Endothelial cell of umbilical vein (primary cell): ENCODE data around the gene SYNE1. TPM values are rescaled to one million over a fixed set of nuclear protein-coding genes. Genes with fewer than 3 reads are reported as not detected.
"Not testable (repeated sequence)": the region's sequence is repeated elsewhere in the genome, so short reads cannot be mapped to it uniquely, and the experiment has no call there.

Source experiments
- BruUV-seq: library from RNA; stranded (reverse); fragments of 400-500 nt; replicated peaks from 2 replicates; lab custom pipeline; 2021; lab: Mats Ljungman, UMichigan
- CTCF ChIA-PET: fragments of 300-600, 350-600 bp; sonication (Branson Sonifier 250); formaldehyde crosslinking; loops from one replicate; lab custom pipeline; 2021; ENCODE audit warnings: antibody characterized with exemption, inconsistent platforms; lab: Charles Lee
- POLR2A ChIA-PET: fragments of 300-600, 350-600 bp; sonication (Branson Sonifier 250); formaldehyde crosslinking; loops from one replicate; lab custom pipeline; 2021; ENCODE audit warnings: antibody characterized with exemption, inconsistent platforms; lab: Charles Lee
- DNase-seq: peaks from one replicate; pipeline ENCODE4 v3.0.0-alpha.2; 2011; ENCODE audit warnings: low read depth, low spot score
- FAIRE-seq: peaks from 2 replicates; lab custom pipeline; 2011; peaks lifted over from hg19 to GRCh38; lab: Jason Lieb, UNC
- H2AFZ ChIP-seq: 2 replicates; pipeline ENCODE4 v1.6.0; 2012; ENCODE audit warnings: low read depth, low read length, control low read depth, inconsistent platforms
- H3K27ac ChIP-seq: 2 replicates; pipeline ENCODE4 v1.5.1; 2011; ENCODE audit warnings: low read depth, mild to moderate bottlenecking, control low read depth, low read length, moderate library complexity; ENCODE audit not compliant: insufficient read depth
- H3K27me3 ChIP-seq, 2 experiments: 2 replicates each; pipeline versions ENCODE4 v1.6.0 to v1.6.1; 2011; ENCODE audit warnings: low read length in 2 of 2, mixed read lengths in 1 of 2; ENCODE audit not compliant: control insufficient read depth in 2 of 2, insufficient read depth in 2 of 2
- H3K36me3 ChIP-seq, 2 experiments: 2 replicates in 1 of 2; 3 replicates in 1 of 2; pipeline ENCODE4 v1.5.1; 2011; ENCODE audit warnings: low read length in 2 of 2, mild to moderate bottlenecking in 1 of 2, moderate library complexity in 1 of 2; ENCODE audit not compliant: control insufficient read depth in 2 of 2, insufficient read depth in 2 of 2; ENCODE audit errors: extremely low read depth in 1 of 2
- H3K4me1 ChIP-seq: 3 replicates; pipeline ENCODE4 v1.5.1; 2011; ENCODE audit warnings: mild to moderate bottlenecking, low read length; ENCODE audit not compliant: control insufficient read depth, insufficient read depth; ENCODE audit errors: extremely low read depth
- H3K4me2 ChIP-seq: 2 replicates; pipeline ENCODE4 v1.6.1; 2011; ENCODE audit warnings: low read length, control low read depth, mixed read lengths; ENCODE audit not compliant: insufficient read depth
- H3K4me3 ChIP-seq, 3 experiments: fragments of 200-600 bp in 1 of 3; sonication (generic), shearing (Covaris generic) in 1 of 3; replicated peaks in 1 of 3; 2 replicates each; pipeline ENCODE4 v1.5.1; 2011 to 2016; ENCODE audit warnings: control low read depth in 3 of 3, low read length in 3 of 3, mild to moderate bottlenecking in 2 of 3, inconsistent platforms in 1 of 3, low read depth in 1 of 3, moderate library complexity in 1 of 3; ENCODE audit not compliant: insufficient read depth in 1 of 3
- H3K79me2 ChIP-seq: 2 replicates; pipeline ENCODE4 v1.6.0; 2012; ENCODE audit warnings: low read length, inconsistent platforms; ENCODE audit not compliant: control insufficient read depth, insufficient read depth
- H3K9ac ChIP-seq: replicated peaks from 2 replicates; pipeline ENCODE3; 2011; ENCODE audit warnings: low read length, control low read depth; ENCODE audit not compliant: insufficient read depth; ENCODE audit errors: extremely low read depth
- H3K9me1 ChIP-seq: replicated peaks from 3 replicates; pipeline ENCODE4 v1.6.0; 2011; ENCODE audit warnings: mild to moderate bottlenecking, low read length; ENCODE audit not compliant: control insufficient read depth, insufficient read depth; ENCODE audit errors: extremely low read depth
- H3K9me3 ChIP-seq: replicated peaks from 2 replicates; pipeline ENCODE4 v1.5.1; 2012; ENCODE audit warnings: low read length, inconsistent platforms; ENCODE audit not compliant: control insufficient read depth, insufficient read depth
- H4K20me1 ChIP-seq: replicated peaks from 2 replicates; pipeline ENCODE3; 2011; ENCODE audit warnings: mild to moderate bottlenecking, low read length; ENCODE audit not compliant: control insufficient read depth, insufficient read depth; ENCODE audit errors: extremely low read depth
- CTCF ChIP-seq, 2 donors: IDR thresholded peaks; 1 replicate in 1 of 2; 2 replicates in 1 of 2; pipeline ENCODE4 v1.5.1; 2011; ENCODE audit warnings: low read length in 2 of 2, mild to moderate bottlenecking in 2 of 2, moderate library complexity in 2 of 2, control low read depth in 1 of 2, inconsistent platforms in 1 of 2, low read depth in 1 of 2; ENCODE audit not compliant: insufficient read depth in 1 of 2; ENCODE audit errors: extremely low read depth in 1 of 2
- EZH2 ChIP-seq: IDR thresholded peaks from 2 replicates; pipeline ENCODE4 v1.6.1; 2012; ENCODE audit warnings: borderline replicate concordance, low read depth, mild to moderate bottlenecking, moderate library complexity, low read length, inconsistent platforms; ENCODE audit not compliant: severe bottlenecking
- FOS ChIP-seq: IDR thresholded peaks from 2 replicates; pipeline ENCODE4 v1.6.1; 2011; ENCODE audit warnings: mild to moderate bottlenecking, low read length, moderate library complexity, borderline replicate concordance; ENCODE audit not compliant: insufficient read depth
- GATA2 ChIP-seq: IDR thresholded peaks from 2 replicates; pipeline ENCODE4 v1.7.0; 2011; ENCODE audit warnings: low read depth, mild to moderate bottlenecking, moderate library complexity, mixed read lengths, low read length; ENCODE audit not compliant: insufficient read length, insufficient read depth
- JUN ChIP-seq: IDR thresholded peaks from 2 replicates; pipeline ENCODE4 v1.6.1; 2011; ENCODE audit warnings: borderline replicate concordance, low read depth; ENCODE audit not compliant: insufficient read length, insufficient read depth
- MYC ChIP-seq: IDR thresholded peaks from one replicate; pipeline ENCODE4 v1.6.1; 2011; ENCODE audit warnings: mild to moderate bottlenecking, low read depth, low read length
- POLR2A ChIP-seq: IDR thresholded peaks from 2 replicates; pipeline ENCODE4 v1.6.1; 2012; ENCODE audit warnings: low read depth, mild to moderate bottlenecking, control low read depth, low read length
- POLR2AphosphoS5 ChIP-seq: IDR thresholded peaks from 2 replicates; pipeline ENCODE4 v1.6.1; 2012; ENCODE audit warnings: low read depth, mild to moderate bottlenecking, control low read depth, low read length, moderate library complexity; ENCODE audit not compliant: insufficient read depth
- dilution Hi-C: fragments of 300-500 bp; cut with MboI; formaldehyde crosslinking; loops from one replicate; pipeline ENCODE4 v1.15.0; 2019; ENCODE audit warnings: low sequenced_read_pairs; ENCODE audit not compliant: extremely low pct_ligation_motif_present
- intact Hi-C: fragments of 100-400 bp; cut with micrococcal nuclease; formaldehyde crosslinking; loops from one replicate; pipeline ENCODE4 v1.10.0; 2022
- polyA plus RNA-seq, 4 experiments: library from polyadenylated mRNA; depleted of rRNA in 3 of 4; stranded (reverse) in 3 of 4; unstranded in 1 of 4; fragments of >200 nt; gene quantifications; 2 replicates each; pipeline versions ENCODE4 v1.2.1 to v1.2.3, GENCODE V29; 2011 to 2012; ENCODE audit warnings: missing spikeins in 1 of 4
- total RNA-seq: library from RNA; stranded (reverse); gene quantifications from 2 replicates; pipeline ENCODE4 v1.2.3, GENCODE V29; 2021
- TF ChIP-seq, protein P1 (sequence below): IDR thresholded peaks from 2 replicates; pipeline ENCODE4 v1.6.1; 2011; ENCODE audit not compliant: insufficient read depth, insufficient read length

Gene SYNE1
- total and polyA plus RNA-seq, 2 donors (not counting 3 experiments of a cell fraction or from before 2014, with no cell fraction given) = 26.5 to 52.3 TPM

- Histone ChIP-seq H4K20me1 (no peaks in the 10 kb centered on the region), H3K27me3 (no peaks in the 10 kb centered on the region), H3K36me3 (no peaks in the 10 kb centered on the region), H3K9me1 (no peaks in the 10 kb centered on the region), H3K4me1 (no peaks in the 10 kb centered on the region), H3K9ac (no peak overlapping the region), H3K79me2 (no peaks in the 10 kb centered on the region), H3K4me2 (no peak overlapping the region), H3K4me3 (no peak overlapping the region), H3K9me3 (no peaks in the 10 kb centered on the region), H2AFZ (no peak overlapping the region), H3K27ac (no peak overlapping the region)
- CTCF ChIA-PET = interaction anchor here (1.2 to 3.2 kb wide), 5 partner anchors 9 to 654 kb away, joined by 3 to 15 read pairs (median 3); no protein-coding TSS in a partner anchor
- intact Hi-C loops (loop anchor here (10.0 kb wide), 1 partner anchor 125 kb away; no protein-coding TSS in a partner anchor), dilution Hi-C loops (no loop called here)
- TF ChIP-seq FOS (no peak), CTCF (IDR thresholded peaks at IDR 0.05; ENCODE audit: extremely low read depth in 1 of 2, insufficient read depth in 1 of 2, low read depth in 1 of 2, low read length in 2 of 2) (no peak), POLR2A (no peak), EZH2 (no peak), GATA2 (no peak), MYC (no peak), POLR2AphosphoS5 (no peak), JUN (no peak)
- TF ChIP-seq, protein P1, sequence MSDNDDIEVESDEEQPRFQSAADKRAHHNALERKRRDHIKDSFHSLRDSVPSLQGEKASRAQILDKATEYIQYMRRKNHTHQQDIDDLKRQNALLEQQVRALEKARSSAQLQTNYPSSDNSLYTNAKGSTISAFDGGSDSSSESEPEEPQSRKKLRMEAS = no peak
- DNase-seq (no peak), FAIRE-seq (no peak)
- POLR2A ChIA-PET = no interaction called here
- no TSS peak for BruUV-seq
Observed at GRCh38 chr6:152329638-152330448, 307.3 kb downstream of the SYNE1 start.

- H4K20me1 ChIP-seq, H2AFZ ChIP-seq, H3K9me3 ChIP-seq, H3K27me3 ChIP-seq, FAIRE-seq, H3K27ac ChIP-seq, intact Hi-C loops, H3K9ac ChIP-seq, H3K4me1 ChIP-seq, H3K9me1 ChIP-seq, POLR2A ChIA-PET, H3K36me3 ChIP-seq, H3K4me3 ChIP-seq, dilution Hi-C loops, BruUV-seq, H3K79me2 ChIP-seq, DNase-seq, H3K4me2 ChIP-seq: not testable (repeated sequence)
- CTCF ChIA-PET = interaction anchor here (0.8 to 1.8 kb wide), 4 partner anchors 10 to 158 kb away, joined by 3 to 11 read pairs (median 3); no protein-coding TSS in a partner anchor
Observed at GRCh38 chr6:152328200-152328599, 309.0 kb downstream of the SYNE1 start.
